ENCODE measurements around the gene BAG2.

The BAG2 gene

GRCh38 chr6:57180596-57180995 lies 8.5 kb downstream of the BAG2 start:
- Histone ChIP-seq H2AFZ (no peak overlapping the region), H3K4me1 (no peaks in the 10 kb centered on the region)

DNA sequence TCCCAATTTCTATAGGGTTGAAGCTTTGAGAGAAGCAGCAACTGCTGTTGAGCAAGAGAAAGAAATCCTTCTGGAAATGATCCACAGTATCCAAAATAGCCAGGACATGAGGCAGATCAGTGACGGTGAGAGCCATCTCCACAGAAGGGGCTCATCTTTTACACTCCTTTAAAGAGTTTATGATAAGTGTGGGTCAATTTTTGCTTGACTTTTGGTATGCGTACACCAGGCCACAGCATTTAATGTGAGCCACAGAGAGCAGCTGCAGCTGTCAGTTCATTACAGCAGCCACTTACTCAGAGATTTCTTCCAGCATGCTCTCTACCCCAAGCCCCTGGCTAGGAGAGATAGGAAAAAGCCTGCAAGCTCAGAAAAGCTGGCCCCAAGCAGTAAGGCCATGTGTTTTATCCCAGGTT lies 9.9 kb downstream of the BAG2 start:
- Histone ChIP-seq H3K9me3 (ENCODE audit: control insufficient read depth, low read length) (no peaks in the 10 kb centered on the region), H3K4me1 (no peaks in the 10 kb centered on the region), H3K27ac (no peak overlapping the region), H3K9ac (no peak overlapping the region), H2AFZ (no peak overlapping the region), H3K4me3 (ENCODE audit: low read depth, low read length) (no peak overlapping the region), H3K36me3 (ENCODE audit: control insufficient read depth, insufficient read depth, low read length) (no peaks in the 10 kb centered on the region), H3K79me2 (no peaks in the 10 kb centered on the region), H3K27me3 (ENCODE audit: control insufficient read depth, insufficient read depth, low read length) (no peaks in the 10 kb centered on the region), H3K4me2 (ENCODE audit: low read length) (no peak overlapping the region)
- no peak for TF ChIP-seq CTCF (IDR thresholded peaks at IDR 0.05)

More at GRCh38 chr6:57180596-57180995, 8.5 kb downstream of the BAG2 start:
- Histone ChIP-seq H3K79me2 (no peaks in the 10 kb centered on the region), H3K4me3 (ENCODE audit: low read depth, low read length) (no peak overlapping the region), H3K27ac (no peak overlapping the region), H3K9ac (no peak overlapping the region), H3K9me3 (ENCODE audit: control insufficient read depth, low read length) (no peaks in the 10 kb centered on the region), H3K27me3 (ENCODE audit: control insufficient read depth, insufficient read depth, low read length) (no peaks in the 10 kb centered on the region), H3K36me3 (ENCODE audit: control insufficient read depth, insufficient read depth, low read length) (no peaks in the 10 kb centered on the region), H3K4me2 (ENCODE audit: low read length) (no peak overlapping the region)
- no peak for TF ChIP-seq CTCF (IDR thresholded peaks at IDR 0.05)

GRCh38 chr6:57183336-57183735 lies 11.2 kb downstream of the BAG2 start:
- Histone ChIP-seq H3K9me3 (ENCODE audit: control insufficient read depth, low read length) (no peaks in the 10 kb centered on the region), H3K27ac (no peak overlapping the region), H3K36me3 (ENCODE audit: control insufficient read depth, insufficient read depth, low read length) (no peaks in the 10 kb centered on the region), H3K27me3 (ENCODE audit: control insufficient read depth, insufficient read depth, low read length) (no peaks in the 10 kb centered on the region), H3K4me3 (ENCODE audit: low read depth, low read length) (no peak overlapping the region), H3K4me2 (ENCODE audit: low read length) (no peak overlapping the region), H3K9ac (no peak overlapping the region), H3K4me1 (no peaks in the 10 kb centered on the region), H2AFZ (no peak overlapping the region), H3K79me2 (no peaks in the 10 kb centered on the region)
- no peak for TF ChIP-seq CTCF (IDR thresholded peaks at IDR 0.05)

DNA sequence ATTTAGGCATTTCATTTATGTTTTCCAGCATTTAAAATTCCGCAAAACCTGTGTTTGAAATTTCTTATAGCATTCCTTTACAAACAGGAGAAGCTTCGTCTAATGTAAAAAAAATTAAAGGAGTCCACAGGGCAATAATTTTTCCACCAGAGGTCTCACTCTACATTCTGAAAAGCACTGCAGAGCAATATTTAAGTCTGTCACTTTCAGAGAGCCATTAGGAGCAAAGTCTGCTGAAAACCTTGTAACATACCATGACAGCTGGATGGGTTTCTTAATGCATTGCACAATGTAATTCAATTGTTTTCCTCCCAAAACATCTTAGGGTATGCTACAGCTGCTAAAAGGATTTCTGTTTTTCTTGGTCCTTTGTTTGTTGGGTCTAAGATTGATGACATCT lies 18.0 kb downstream of the BAG2 start:
- Histone ChIP-seq H3K4me2 (ENCODE audit: low read length) (no peak overlapping the region), H3K9ac (no peak overlapping the region), H2AFZ (no peak overlapping the region), H3K79me2 (no peaks in the 10 kb centered on the region), H3K27ac (no peak overlapping the region), H3K9me3 (ENCODE audit: control insufficient read depth, low read length) (no peaks in the 10 kb centered on the region), H3K36me3 (ENCODE audit: control insufficient read depth, insufficient read depth, low read length) (no peaks in the 10 kb centered on the region), H3K4me1 (no peaks in the 10 kb centered on the region), H3K27me3 (ENCODE audit: control insufficient read depth, insufficient read depth, low read length) (no peaks in the 10 kb centered on the region), H3K4me3 (ENCODE audit: low read depth, low read length) (no peak overlapping the region)
- TF ChIP-seq CTCF (IDR thresholded peaks at IDR 0.05): no peak

DNA sequence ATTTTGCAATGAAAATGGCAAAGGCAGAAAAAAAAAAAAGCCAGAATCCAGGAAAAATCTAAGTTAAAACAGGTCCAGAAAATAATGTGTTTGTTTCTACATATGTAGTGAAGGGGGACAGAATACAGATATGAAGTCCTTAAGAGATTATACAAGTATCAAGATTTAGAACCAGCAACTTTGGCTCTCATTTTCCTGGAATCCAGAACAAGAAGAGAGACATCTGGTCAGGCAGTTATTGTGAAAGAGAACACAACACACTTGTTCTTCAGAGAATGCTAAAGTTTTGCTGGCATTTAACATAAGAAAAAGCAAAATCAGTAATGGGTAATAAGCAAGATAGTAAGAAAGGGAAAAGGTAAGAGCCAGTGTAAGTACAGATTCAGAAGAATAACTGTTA lies 21.1 kb downstream of the BAG2 start:
- H3K9ac ChIP-seq: no peak overlapping the region
- H3K27me3 ChIP-seq (ENCODE audit: control insufficient read depth, insufficient read depth, low read length): no peaks in the 10 kb centered on the region
- no peak overlapping the region for H3K4me2 ChIP-seq (ENCODE audit: low read length)
- no peaks in the 10 kb centered on the region for H3K4me1 ChIP-seq
- H3K9me3 ChIP-seq (ENCODE audit: control insufficient read depth, low read length): no peaks in the 10 kb centered on the region
- H3K36me3 ChIP-seq (ENCODE audit: control insufficient read depth, insufficient read depth, low read length): no peaks in the 10 kb centered on the region
- no peak overlapping the region for H2AFZ ChIP-seq
- no peak overlapping the region for H3K4me3 ChIP-seq (ENCODE audit: low read depth, low read length)
- H3K79me2 ChIP-seq: no peaks in the 10 kb centered on the region
- no peak overlapping the region for H3K27ac ChIP-seq
- TF ChIP-seq CTCF (IDR thresholded peaks at IDR 0.05): no peak

Data from parathyroid adenoma (tissue), 2 donors.